H1 (cell line): ENCODE measurements around the gene PHLDA2. TPM values are rescaled to one million over a fixed set of nuclear protein-coding genes. Genes with fewer than 3 reads are reported as not detected.

Experiments
- CTCF ChIA-PET: fragments of 300-600 bp; sonication (Branson Sonifier 250); formaldehyde crosslinking; loops from one replicate; lab custom pipeline; 2021; ENCODE audit not compliant: partially characterized antibody; lab: Charles Lee
- POLR2A ChIA-PET: fragments of 300-600 bp; sonication (Branson Sonifier 250); formaldehyde crosslinking; loops from one replicate; lab custom pipeline; 2021; ENCODE audit warnings: inconsistent platforms; ENCODE audit not compliant: partially characterized antibody; lab: Charles Lee
- DNase-seq, 2 experiments: peaks; one replicate each; pipeline versions ENCODE4 v3.0.0 to v3.0.0-alpha.2; 2010 to 2022; ENCODE audit warnings: low spot score in 2 of 2, low read depth in 1 of 2, mixed read lengths in 1 of 2
- FAIRE-seq: peaks from 2 replicates; lab custom pipeline; 2011; peaks lifted over from hg19 to GRCh38; lab: Jason Lieb, UNC
- H2AFZ ChIP-seq: 2 replicates; pipeline ENCODE4 v1.8.1; 2012; ENCODE audit warnings: low read length, inconsistent platforms
- H2AK5ac ChIP-seq: 2 replicates; pipeline ENCODE4 v1.6.1; 2013; ENCODE audit warnings: low read depth, low read length
- H2BK120ac ChIP-seq: replicated peaks from 2 replicates; pipeline ENCODE3; 2013; ENCODE audit warnings: low read depth, low read length, inconsistent platforms
- H2BK12ac ChIP-seq: 2 replicates; pipeline ENCODE4 v1.6.1; 2013; ENCODE audit warnings: low read depth, low read length
- H2BK15ac ChIP-seq: 2 replicates; pipeline ENCODE4 v1.6.1; 2013; ENCODE audit warnings: low read length
- H2BK20ac ChIP-seq: 2 replicates; pipeline ENCODE4 v1.6.1; 2013; ENCODE audit warnings: low read length
- H2BK5ac ChIP-seq: 2 replicates; pipeline ENCODE4 v1.6.1; 2013; ENCODE audit warnings: low read depth, low read length
- H3K14ac ChIP-seq: 2 replicates; pipeline ENCODE4 v1.6.1; 2013; ENCODE audit warnings: inconsistent platforms; ENCODE audit not compliant: insufficient read length
- H3K18ac ChIP-seq: 2 replicates; pipeline ENCODE4 v1.6.1; 2013; ENCODE audit warnings: low read length; ENCODE audit errors: extremely low read depth
- H3K23ac ChIP-seq: 2 replicates; pipeline ENCODE4 v1.6.1; 2013; ENCODE audit warnings: inconsistent platforms; ENCODE audit not compliant: insufficient read length
- H3K23me2 ChIP-seq: 2 replicates; pipeline ENCODE4 v1.6.1; 2013; ENCODE audit warnings: low read depth, low read length
- H3K27ac ChIP-seq: 2 replicates; pipeline ENCODE4 v1.6.1; 2011; ENCODE audit warnings: low read depth, low read length, inconsistent platforms
- H3K27me3 ChIP-seq, 4 experiments: replicated peaks in 1 of 4; 1 replicate in 1 of 4; 2 replicates in 3 of 4; pipeline versions ENCODE4 v1.6.1 to v1.8.1; 2011 to 2013; ENCODE audit warnings: low read length in 3 of 4, mild to moderate bottlenecking in 3 of 4, inconsistent platforms in 2 of 4, mixed read lengths in 2 of 4, moderate library complexity in 1 of 4; ENCODE audit not compliant: control insufficient read depth in 3 of 4, insufficient read depth in 3 of 4; ENCODE audit errors: extremely low read depth in 1 of 4
- H3K36me3 ChIP-seq, 4 experiments: 2 replicates each; pipeline versions ENCODE4 v1.6.1 to v1.8.1; 2011 to 2013; ENCODE audit warnings: mild to moderate bottlenecking in 4 of 4, low read length in 3 of 4, moderate library complexity in 2 of 4, control low read depth in 1 of 4, inconsistent platforms in 1 of 4; ENCODE audit not compliant: insufficient read depth in 4 of 4, control insufficient read depth in 2 of 4
- H3K4ac ChIP-seq: replicated peaks from 2 replicates; pipeline ENCODE3; 2013; ENCODE audit warnings: low read length, low read depth, mixed read lengths, inconsistent platforms; ENCODE audit not compliant: insufficient read length
- H3K4me1 ChIP-seq, 4 experiments: replicated peaks in 1 of 4; 1 replicate in 1 of 4; 2 replicates in 3 of 4; pipeline versions ENCODE4 v1.6.1 to v1.8.1; 2011 to 2013; ENCODE audit warnings: low read length in 3 of 4, inconsistent platforms in 2 of 4, mixed read lengths in 1 of 4; ENCODE audit not compliant: insufficient read depth in 4 of 4, control insufficient read depth in 3 of 4
- H3K4me2 ChIP-seq, 2 experiments: 2 replicates each; pipeline versions ENCODE4 v1.6.1 to v1.8.1; 2011 to 2013; ENCODE audit warnings: low read depth in 2 of 2, low read length in 2 of 2, control low read depth in 1 of 2, inconsistent platforms in 1 of 2, mild to moderate bottlenecking in 1 of 2; ENCODE audit not compliant: insufficient read depth in 1 of 2
- H3K4me3 ChIP-seq, 4 experiments: fragments of 200-600, 300-600 bp in 1 of 4; sonication (generic), shearing (Covaris generic), sonication (Bioruptor Twin) in 1 of 4; 2 replicates each; pipeline versions ENCODE4 v1.5.1 to v1.8.1; 2011 to 2016; ENCODE audit warnings: low read length in 4 of 4, low read depth in 3 of 4, control low read depth in 2 of 4, inconsistent platforms in 2 of 4, mild to moderate bottlenecking in 2 of 4, mixed read lengths in 1 of 4, moderate library complexity in 1 of 4; ENCODE audit not compliant: insufficient read depth in 2 of 4; ENCODE audit errors: extremely low read depth in 1 of 4
- H3K56ac ChIP-seq: replicated peaks from 2 replicates; pipeline ENCODE3; 2013; ENCODE audit warnings: low read depth, mild to moderate bottlenecking, mixed read lengths, low read length, inconsistent platforms; ENCODE audit not compliant: insufficient read length
- H3K79me1 ChIP-seq: 2 replicates; pipeline ENCODE4 v1.6.1; 2013; ENCODE audit warnings: low read depth, low read length, control low read depth
- H3K79me2 ChIP-seq, 2 experiments: 2 replicates each; pipeline versions ENCODE4 v1.6.1 to v1.8.1; 2012 to 2013; ENCODE audit warnings: low read length in 2 of 2, mild to moderate bottlenecking in 2 of 2, inconsistent platforms in 1 of 2; ENCODE audit not compliant: insufficient read depth in 2 of 2, control insufficient read depth in 1 of 2
- H3K9ac ChIP-seq, 4 experiments: replicated peaks in 1 of 4; 1 replicate in 1 of 4; 2 replicates in 3 of 4; pipeline versions ENCODE4 v1.6.1 to v1.8.1; 2011 to 2013; ENCODE audit warnings: low read depth in 3 of 4, low read length in 3 of 4, control low read depth in 2 of 4, mild to moderate bottlenecking in 2 of 4, moderate library complexity in 2 of 4, inconsistent platforms in 1 of 4; ENCODE audit errors: extremely low read depth in 1 of 4
- H3K9me3 ChIP-seq, 2 experiments: 2 replicates each; pipeline versions ENCODE4 v1.6.1 to v1.8.1; 2012 to 2013; ENCODE audit warnings: mild to moderate bottlenecking in 2 of 2, moderate library complexity in 2 of 2, control low read depth in 1 of 2, inconsistent platforms in 1 of 2, low read depth in 1 of 2, low read length in 1 of 2, mixed read lengths in 1 of 2; ENCODE audit not compliant: insufficient read depth in 2 of 2
- H4K20me1 ChIP-seq, 2 experiments: replicated peaks in 1 of 2; 2 replicates each; pipeline versions ENCODE3 to v1.8.1; 2011 to 2013; ENCODE audit warnings: inconsistent platforms in 2 of 2, low read length in 2 of 2, mild to moderate bottlenecking in 1 of 2; ENCODE audit not compliant: insufficient read depth in 2 of 2, control insufficient read depth in 1 of 2
- H4K5ac ChIP-seq: 2 replicates; pipeline ENCODE4 v1.6.1; 2013; ENCODE audit warnings: low read length, low read depth, mixed read lengths, inconsistent platforms; ENCODE audit not compliant: insufficient read length
- H4K8ac ChIP-seq: 2 replicates; pipeline ENCODE4 v1.8.0; 2013; ENCODE audit warnings: mild to moderate bottlenecking, moderate library complexity, low read length, inconsistent platforms; ENCODE audit not compliant: insufficient read depth; ENCODE audit errors: extremely low read depth
- H4K91ac ChIP-seq: replicated peaks from 2 replicates; pipeline ENCODE3; 2013; ENCODE audit warnings: low read length, mixed read lengths, inconsistent platforms; ENCODE audit not compliant: insufficient read length
- CEBPB ChIP-seq: IDR thresholded peaks from 2 replicates; pipeline ENCODE4 v1.6.1; 2012; ENCODE audit warnings: low read depth, low read length
- CTCF ChIP-seq, 3 experiments: IDR thresholded peaks; 1 replicate in 2 of 3; 2 replicates in 1 of 3; pipeline versions ENCODE4 v1.5.1 to v1.6.1; 2011; ENCODE audit warnings: low read length in 3 of 3, mild to moderate bottlenecking in 3 of 3, inconsistent platforms in 2 of 3, low read depth in 1 of 3, moderate library complexity in 1 of 3; ENCODE audit not compliant: insufficient read depth in 1 of 3; ENCODE audit errors: control extremely low read depth in 1 of 3
- JUND ChIP-seq: IDR thresholded peaks from 2 replicates; pipeline ENCODE4 v1.6.1; 2011; ENCODE audit warnings: mild to moderate bottlenecking, improper control_type of control experiment, low read length
- RAD21 ChIP-seq, 2 experiments: IDR thresholded peaks in 1 of 2; conservative IDR thresholded peaks in 1 of 2; 2 replicates each; pipeline ENCODE4 v1.6.1; 2011; ENCODE audit warnings: low read depth in 2 of 2, low read length in 2 of 2, improper control_type of control experiment in 1 of 2, inconsistent platforms in 1 of 2, mild to moderate bottlenecking in 1 of 2, moderate library complexity in 1 of 2
- SUZ12 ChIP-seq: fragments of 200-600 bp; sonication (generic); IDR thresholded peaks from 2 replicates; pipeline ENCODE4 v1.6.1; 2012; ENCODE audit warnings: mild to moderate bottlenecking, inconsistent platforms, low read length, moderate library complexity, mixed read lengths
- WGBS, 2 experiments: shearing (Covaris generic) in 1 of 2; methylation state at CpG; one replicate each; pipeline versions ENCODE4 v1.1.6 to v1.1.7; 2013 to 2015; ENCODE audit warnings: low lambda C conversion rate in 2 of 2, mixed read lengths in 2 of 2, inconsistent platforms in 1 of 2, low coverage in 1 of 2, missing lambda C conversion rate in 1 of 2; ENCODE audit not compliant: insufficient replicate concordance in 2 of 2, insufficient coverage in 1 of 2, insufficient read length in 1 of 2; ENCODE audit errors: extremely low coverage in 1 of 2, missing lambda C conversion rate in 1 of 2; 5-methylcytosine and 5-hydroxymethylcytosine counted together
- polyA plus RNA-seq, 7 experiments: library from polyadenylated mRNA; depleted of rRNA in 3 of 7; stranded (reverse) in 5 of 7; unstranded in 2 of 7; fragments of >200 nt in 5 of 7; fragments of 200-250 nt in 2 of 7; gene quantifications; 1 replicate in 5 of 7; 2 replicates in 1 of 7; 4 replicates in 1 of 7; pipeline versions ENCODE4 v1.2.1 to v1.2.3, GENCODE V29; 2011 to 2013; ENCODE audit warnings: missing spikeins in 2 of 7, mixed read lengths in 2 of 7
- total RNA-seq: library from RNA; stranded (reverse); fragmentation: NEBNext Ultra II Directional; extraction: Animal tissue kit (Norgen Biotek cat#: 25700); gene quantifications from 2 replicates; pipeline ENCODE4 v1.2.1, GENCODE V29; 2021

Gene PHLDA2
- total and polyA plus RNA-seq, 2 of the 8 experiments (the other 6 are each of a cell fraction or from before 2014, with no cell fraction given), result 5.2 to 7.6 TPM

- no peak overlapping the region for H3K23ac ChIP-seq
- POLR2A ChIA-PET, result interaction anchor here (1.0 to 2.5 kb wide), 4 partner anchors 9 to 101 kb away, joined by 4 to 13 read pairs (median 6); partner anchors contain the start of genes CARS1 and NAP1L4
- no peak overlapping the region for H4K91ac ChIP-seq
- H3K79me1 ChIP-seq, result peaks cover 7% of the 10 kb centered on the region; the same call in 1 of the 2 replicates
- CTCF ChIA-PET, result interaction anchor here (0.6 to 4.0 kb wide), 14 partner anchors 9 to 197 kb away, joined by 3 to 19 read pairs (median 4); no protein-coding TSS in a partner anchor
- TF ChIP-seq SUZ12 (no peak), RAD21 (IDR thresholded peaks at IDR 0.05 in 1 of 2, conservative IDR thresholded peaks at IDR 0.05 in 1 of 2; ENCODE audit: low read depth in 2 of 2, low read length in 2 of 2) (peak in 1 of 2 experiments; percentile 27; a peak in 1 of 4 replicates), JUND (no peak), CEBPB (peak; percentile 79), CTCF (IDR thresholded peaks at IDR 0.05; ENCODE audit: control extremely low read depth in 1 of 3, insufficient read depth in 1 of 3, low read depth in 1 of 3, low read length in 3 of 3) (peak; percentile 7 to 33 (median 29))
- no peak overlapping the region for H2AK5ac ChIP-seq
- no peak overlapping the region for H3K18ac ChIP-seq
- no peak overlapping the region for H3K4me3 ChIP-seq
- no peaks in the 10 kb centered on the region for H3K27me3 ChIP-seq
- H2BK12ac ChIP-seq, result no peak overlapping the region
- H3K56ac ChIP-seq, result no peak overlapping the region
- DNase-seq (no peak), FAIRE-seq (no peak)
- H2BK20ac ChIP-seq, result no peak overlapping the region
- no peak overlapping the region for H2AFZ ChIP-seq
- H3K79me2 ChIP-seq, result 0 out of 4 replicates have a peak, but pooled peaks cover 0 to 4% of the 10 kb centered on the region in 2 experiments
- no peak overlapping the region for H3K4ac ChIP-seq
- H4K20me1 ChIP-seq, result peaks cover 16 to 26% of the 10 kb centered on the region in 2 experiments
- no peak overlapping the region for H4K8ac ChIP-seq
- H3K4me1 ChIP-seq, result peaks cover 0 to 3% (median 1%) of the 10 kb centered on the region in 4 experiments; a peak in 3 of 7 replicates
- no peaks in the 10 kb centered on the region for H3K23me2 ChIP-seq
- no peak overlapping the region for H3K14ac ChIP-seq
- H3K9ac ChIP-seq, result no peak overlapping the region
- H3K27ac ChIP-seq, result no peak overlapping the region; the same call in 1 of the 2 replicates
- H3K36me3 ChIP-seq, result peaks cover 37 to 99% (median 87%) of the 10 kb centered on the region in 4 experiments
- 84% methylated on average over 6 of the region's 6 CpGs; no CpG with 5 or more reads in 1 of the 2 experiments for WGBS, 2 experiments
- H2BK120ac ChIP-seq, result no peak overlapping the region
- H3K9me3 ChIP-seq, result no peaks in the 10 kb centered on the region
- H4K5ac ChIP-seq, result no peak overlapping the region
- no peak overlapping the region; the same call in 1 of the 2 replicates for H2BK5ac ChIP-seq
- H3K4me2 ChIP-seq, result no peak overlapping the region
- no peak overlapping the region for H2BK15ac ChIP-seq
Measured at GRCh38 chr11:2955906-2956476, 26.8 kb upstream of the PHLDA2 start.
